ENCODE results near the gene SNAI3.

Gene SNAI3

GRCh38 chr16:88713568-88714419 is 27.5 kb upstream of the SNAI3 start:
- peaks cover 14% of the 10 kb centered on the region for H3K36me3 ChIP-seq (ENCODE audit: insufficient read depth)
- no peak overlapping the region for H3K4me2 ChIP-seq
- no peak overlapping the region for H3K27ac ChIP-seq
- no peak overlapping the region for H2AFZ ChIP-seq (ENCODE audit: low read depth)
- TF ChIP-seq CTCF (conservative IDR thresholded peaks at IDR 0.05; ENCODE audit: low read depth, low read length) = no peak
- H3K4me3 ChIP-seq (IDR thresholded peaks at IDR 0.05; ENCODE audit: insufficient read depth, low read depth, low read length) = no peak overlapping the region
- no peak overlapping the region for H3K9ac ChIP-seq
- H3K4me1 ChIP-seq (ENCODE audit: low read depth, poor library complexity, severe bottlenecking) = peaks cover 5% of the 10 kb centered on the region
- H3K27me3 ChIP-seq (ENCODE audit: insufficient read depth, low read depth) = no peaks in the 10 kb centered on the region
- H4K20me1 ChIP-seq (ENCODE audit: insufficient read depth) = no peaks in the 10 kb centered on the region
- H3K79me2 ChIP-seq (ENCODE audit: insufficient read depth, low read depth) = peaks cover 13% of the 10 kb centered on the region; the same call in 1 of the 2 replicates

GRCh38 chr16:88713054-88713453 is 26.7 kb upstream of the SNAI3 start:
- H3K27ac ChIP-seq = no peak overlapping the region
- no peak overlapping the region for H3K4me2 ChIP-seq
- no peaks in the 10 kb centered on the region for H4K20me1 ChIP-seq (ENCODE audit: insufficient read depth)
- no peaks in the 10 kb centered on the region for H3K27me3 ChIP-seq (ENCODE audit: insufficient read depth, low read depth)
- H3K4me3 ChIP-seq (IDR thresholded peaks at IDR 0.05; ENCODE audit: insufficient read depth, low read depth, low read length) = no peak overlapping the region
- H3K4me1 ChIP-seq (ENCODE audit: low read depth, poor library complexity, severe bottlenecking) = peaks cover 13% of the 10 kb centered on the region
- H3K9ac ChIP-seq = no peak overlapping the region
- peaks cover 21% of the 10 kb centered on the region; the same call in 1 of the 2 replicates for H3K79me2 ChIP-seq (ENCODE audit: insufficient read depth, low read depth)
- peaks cover 13% of the 10 kb centered on the region for H3K36me3 ChIP-seq (ENCODE audit: insufficient read depth)
- no peak overlapping the region for H2AFZ ChIP-seq (ENCODE audit: low read depth)
- TF ChIP-seq CTCF (conservative IDR thresholded peaks at IDR 0.05; ENCODE audit: low read depth, low read length) = no peak

GRCh38 chr16:88712362-88712979 is 26.2 kb upstream of the SNAI3 start:
- TF ChIP-seq CTCF (conservative IDR thresholded peaks at IDR 0.05; ENCODE audit: low read depth, low read length) = no peak
- peaks cover 26% of the 10 kb centered on the region; the same call in 1 of the 2 replicates for H3K79me2 ChIP-seq (ENCODE audit: insufficient read depth, low read depth)
- no peaks in the 10 kb centered on the region for H4K20me1 ChIP-seq (ENCODE audit: insufficient read depth)
- H2AFZ ChIP-seq (ENCODE audit: low read depth) = no peak overlapping the region
- peaks cover 18% of the 10 kb centered on the region for H3K4me1 ChIP-seq (ENCODE audit: low read depth, poor library complexity, severe bottlenecking)
- H3K4me2 ChIP-seq = no peak overlapping the region
- no peak overlapping the region for H3K27ac ChIP-seq
- no peak overlapping the region for H3K9ac ChIP-seq
- H3K27me3 ChIP-seq (ENCODE audit: insufficient read depth, low read depth) = no peaks in the 10 kb centered on the region
- peaks cover 7% of the 10 kb centered on the region; the same call in 1 of the 2 replicates for H3K36me3 ChIP-seq (ENCODE audit: insufficient read depth)
- H3K4me3 ChIP-seq (IDR thresholded peaks at IDR 0.05; ENCODE audit: insufficient read depth, low read depth, low read length) = no peak overlapping the region

- H3K27me3 ChIP-seq (ENCODE audit: insufficient read depth, low read depth) = no peaks in the 10 kb centered on the region
- no peak overlapping the region for H3K9ac ChIP-seq
These were observed 25.5 kb upstream of the SNAI3 start for GRCh38 chr16:88711750-88712340.

More at GRCh38 chr16:88711750-88712340, 25.5 kb upstream of the SNAI3 start:
- TF ChIP-seq CTCF (conservative IDR thresholded peaks at IDR 0.05; ENCODE audit: low read depth, low read length) = no peak
- peaks cover 4% of the 10 kb centered on the region; the same call in 1 of the 2 replicates for H3K36me3 ChIP-seq (ENCODE audit: insufficient read depth)
- H4K20me1 ChIP-seq (ENCODE audit: insufficient read depth) = no peaks in the 10 kb centered on the region
- H2AFZ ChIP-seq (ENCODE audit: low read depth) = no peak overlapping the region
- H3K4me2 ChIP-seq = no peak overlapping the region
- peaks cover 19% of the 10 kb centered on the region for H3K4me1 ChIP-seq (ENCODE audit: low read depth, poor library complexity, severe bottlenecking)
- H3K27ac ChIP-seq = no peak overlapping the region
- H3K79me2 ChIP-seq (ENCODE audit: insufficient read depth, low read depth) = peaks cover 27% of the 10 kb centered on the region; the same call in 1 of the 2 replicates
- H3K4me3 ChIP-seq (IDR thresholded peaks at IDR 0.05; ENCODE audit: insufficient read depth, low read depth, low read length) = no peak overlapping the region

All from KMS-11 (cell line).